Retinal pigment epithelial cell (primary cell): Measurements from ENCODE around the gene PDE3A.

ENCODE experiments used
- DNase-seq: peaks from one replicate; pipeline ENCODE4 v3.0.0-alpha.2; 2010; ENCODE audit warnings: low read depth
- H3K4me3 ChIP-seq: 2 replicates; pipeline ENCODE4 v1.5.1; 2011; ENCODE audit warnings: mild to moderate bottlenecking, low read length, control low read depth, moderate library complexity
- TF ChIP-seq, protein P1 (sequence below): conservative IDR thresholded peaks from 2 replicates; pipeline ENCODE4 v1.5.1; 2011; ENCODE audit warnings: low read depth, low read length, control low read depth, inconsistent platforms

Gene PDE3A

DNA sequence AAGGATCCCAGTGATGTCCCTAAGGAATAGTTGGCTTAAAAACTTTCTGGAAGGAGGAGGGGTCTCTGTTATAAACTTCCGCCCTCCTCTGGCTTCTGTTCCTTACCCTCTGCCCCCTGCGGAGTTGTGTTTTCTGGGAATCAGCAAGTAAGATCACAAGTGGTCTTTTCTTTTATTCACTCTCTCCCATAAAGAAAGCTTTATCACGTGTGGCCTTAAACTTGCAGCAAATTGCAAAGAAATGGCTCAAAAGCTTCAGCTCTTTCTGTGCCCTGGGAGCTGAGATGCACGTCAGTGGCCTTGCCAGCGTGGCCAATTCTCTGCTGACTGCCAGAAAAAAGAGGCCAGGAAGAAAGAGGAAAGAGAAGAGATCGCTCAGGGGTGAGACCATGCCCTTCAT lies 326.9 kb downstream of the PDE3A start, which contains the start of gene SLCO1C1:
Gene SLCO1C1 (plus strand): TSS at position 101 of the 400 bp plus-strand sequence. CDS start 4,245 bp downstream, outside the sequence.
- TF ChIP-seq, protein P1, sequence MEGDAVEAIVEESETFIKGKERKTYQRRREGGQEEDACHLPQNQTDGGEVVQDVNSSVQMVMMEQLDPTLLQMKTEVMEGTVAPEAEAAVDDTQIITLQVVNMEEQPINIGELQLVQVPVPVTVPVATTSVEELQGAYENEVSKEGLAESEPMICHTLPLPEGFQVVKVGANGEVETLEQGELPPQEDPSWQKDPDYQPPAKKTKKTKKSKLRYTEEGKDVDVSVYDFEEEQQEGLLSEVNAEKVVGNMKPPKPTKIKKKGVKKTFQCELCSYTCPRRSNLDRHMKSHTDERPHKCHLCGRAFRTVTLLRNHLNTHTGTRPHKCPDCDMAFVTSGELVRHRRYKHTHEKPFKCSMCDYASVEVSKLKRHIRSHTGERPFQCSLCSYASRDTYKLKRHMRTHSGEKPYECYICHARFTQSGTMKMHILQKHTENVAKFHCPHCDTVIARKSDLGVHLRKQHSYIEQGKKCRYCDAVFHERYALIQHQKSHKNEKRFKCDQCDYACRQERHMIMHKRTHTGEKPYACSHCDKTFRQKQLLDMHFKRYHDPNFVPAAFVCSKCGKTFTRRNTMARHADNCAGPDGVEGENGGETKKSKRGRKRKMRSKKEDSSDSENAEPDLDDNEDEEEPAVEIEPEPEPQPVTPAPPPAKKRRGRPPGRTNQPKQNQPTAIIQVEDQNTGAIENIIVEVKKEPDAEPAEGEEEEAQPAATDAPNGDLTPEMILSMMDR: no peak
- no peak within 1 kb of the TSS for H3K4me3 ChIP-seq
- no peak for DNase-seq

GRCh38 chr12:20696181-20696905 lies 328.0 kb downstream of the PDE3A start:
- DNase-seq: no peak
- TF ChIP-seq, protein P1: no peak
- no peak overlapping the region for H3K4me3 ChIP-seq

DNA sequence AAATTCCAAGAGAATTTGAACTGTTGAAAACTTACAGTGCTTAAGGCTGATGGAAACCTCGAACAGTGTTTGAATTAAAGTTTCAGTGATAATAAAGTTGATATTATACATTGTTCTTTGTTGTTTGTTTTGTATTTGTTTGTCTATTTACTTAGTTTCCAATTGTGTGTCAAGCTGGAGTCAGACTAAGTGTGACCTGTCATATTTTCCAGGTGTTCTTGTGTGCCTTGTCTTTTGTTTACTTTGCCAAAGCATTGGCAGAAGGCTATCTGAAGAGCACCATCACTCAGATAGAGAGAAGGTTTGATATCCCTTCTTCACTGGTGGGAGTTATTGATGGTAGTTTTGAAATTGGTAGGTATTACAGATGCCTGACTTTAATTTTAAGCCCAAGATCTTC lies 332.8 kb downstream of the PDE3A start:
- TF ChIP-seq, protein P1: no peak
- no peak overlapping the region for H3K4me3 ChIP-seq
- no peak for DNase-seq

GRCh38 chr12:20704860-20705259 lies 336.5 kb downstream of the PDE3A start:
- TF ChIP-seq, protein P1: no peak
- DNase-seq: no peak
- H3K4me3 ChIP-seq: no peak overlapping the region

DNA sequence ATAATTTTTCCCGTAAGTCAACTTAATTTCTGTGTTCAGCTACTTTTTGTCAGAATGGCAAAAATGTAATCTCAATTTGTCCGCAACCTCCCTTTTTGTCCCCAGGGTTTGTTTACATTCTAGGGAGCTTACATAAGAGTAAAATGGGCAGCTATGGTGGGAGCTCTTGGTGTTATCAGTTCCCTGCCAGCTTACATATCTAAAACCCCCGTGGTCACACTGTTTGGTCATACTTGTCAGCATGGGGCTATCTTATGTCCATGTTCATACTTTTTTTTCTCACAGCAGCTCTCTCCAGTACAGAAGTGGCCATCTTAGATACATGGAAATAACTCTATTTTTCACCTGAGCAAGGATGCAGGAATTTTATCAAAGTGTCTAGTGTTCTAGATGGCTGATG lies 343.5 kb downstream of the PDE3A start:
- H3K4me3 ChIP-seq: no peak overlapping the region
- DNase-seq: no peak
- TF ChIP-seq, protein P1: no peak

DNA sequence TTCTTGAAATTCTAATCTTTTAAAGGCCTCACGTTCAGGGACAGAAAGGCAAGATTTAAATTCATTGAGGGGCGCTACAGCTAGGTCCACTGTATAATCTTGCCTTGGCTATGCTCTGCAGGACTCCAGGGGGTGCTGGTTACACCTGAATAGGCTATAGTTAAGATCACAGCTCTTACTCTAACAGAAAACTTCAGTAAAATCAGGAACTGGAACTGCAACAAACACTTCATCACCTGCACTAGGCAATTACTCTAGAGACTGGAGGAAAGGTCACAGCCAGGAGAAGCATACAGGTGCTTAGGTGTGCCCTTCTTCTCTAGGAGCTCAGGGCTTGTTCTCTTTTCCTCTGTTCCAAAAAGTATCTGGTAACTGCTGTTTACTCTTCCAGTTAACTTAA lies 347.7 kb downstream of the PDE3A start:
- no peak for DNase-seq
- TF ChIP-seq, protein P1: no peak

GRCh38 chr12:20716985-20717384 lies 348.6 kb downstream of the PDE3A start:
- TF ChIP-seq, protein P1: no peak
- no peak for DNase-seq
- H3K4me3 ChIP-seq: no peak overlapping the region

More for the DNA sequence above, 347.7 kb downstream of the PDE3A start:
- H3K4me3 ChIP-seq: no peak overlapping the region
